Stomach smooth muscle (tissue), 2 donors: ENCODE measurements around the gene LTB.

Source experiments
- H3K27ac ChIP-seq: one replicate; pipeline ENCODE4 v1.7.0; 2013; ENCODE audit warnings: mild to moderate bottlenecking, low read length, inconsistent platforms
- H3K27me3 ChIP-seq, 2 donors: one replicate each; pipeline ENCODE4 v1.7.0; 2013; ENCODE audit warnings: low read length in 2 of 2; ENCODE audit not compliant: insufficient read depth in 2 of 2, control insufficient read depth in 1 of 2
- H3K36me3 ChIP-seq, 2 donors: one replicate each; pipeline ENCODE4 v1.7.0; 2013; ENCODE audit warnings: low read length in 2 of 2; ENCODE audit not compliant: control insufficient read depth in 2 of 2, insufficient read depth in 2 of 2
- H3K4me1 ChIP-seq: one replicate; pipeline ENCODE4 v1.7.0; 2013; ENCODE audit warnings: low read length; ENCODE audit not compliant: control insufficient read depth, insufficient read depth
- H3K4me3 ChIP-seq, 2 donors: one replicate each; pipeline ENCODE4 v1.7.0; 2013; ENCODE audit warnings: low read length in 2 of 2
- H3K9ac ChIP-seq, 2 donors: one replicate each; pipeline ENCODE4 v1.7.0; 2013; ENCODE audit warnings: low read length in 2 of 2, mild to moderate bottlenecking in 1 of 2
- H3K9me3 ChIP-seq, 2 donors: one replicate each; pipeline ENCODE4 v1.7.0; 2013; ENCODE audit warnings: low read length in 2 of 2; ENCODE audit not compliant: control insufficient read depth in 2 of 2
- donor health status: healthy.
- donor health status: Pancreatic carcinoma.

LTB gene

GRCh38 chr6:31545291-31545690 lies 36.9 kb downstream of the LTB start:
- Histone ChIP-seq H3K27ac (no peak overlapping the region), H3K36me3 (peaks cover under 1 to 3% of the 10 kb centered on the region in 2 donors), H3K4me1 (peaks cover 35% of the 10 kb centered on the region), H3K27me3 (no peaks in the 10 kb centered on the region), H3K9ac (no peak overlapping the region), H3K4me3 (no peak overlapping the region), H3K9me3 (no peaks in the 10 kb centered on the region)

DNA sequence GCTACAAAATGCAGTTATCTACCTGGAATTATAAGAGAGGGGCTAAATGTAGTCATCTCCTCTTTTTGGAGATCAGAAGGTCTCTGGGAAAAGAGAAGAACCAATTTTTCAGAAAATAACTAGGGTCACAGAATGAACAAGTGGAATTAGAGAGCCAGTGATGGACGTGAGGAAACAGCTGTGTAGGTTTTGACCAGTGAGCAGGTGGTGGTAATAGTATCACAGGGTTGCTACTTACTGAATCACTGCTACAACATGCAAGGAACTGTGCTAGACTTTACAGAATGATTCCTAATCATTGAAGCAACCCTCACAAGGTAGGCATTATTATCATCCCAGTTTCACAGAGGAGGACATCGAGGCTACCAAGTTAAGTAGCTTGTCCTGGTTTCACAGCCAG lies 37.5 kb downstream of the LTB start:
- Histone ChIP-seq H3K27me3 (no peaks in the 10 kb centered on the region), H3K9me3 (no peaks in the 10 kb centered on the region), H3K4me1 (peaks cover 41% of the 10 kb centered on the region), H3K36me3 (peaks cover 3 to 6% of the 10 kb centered on the region in 2 donors), H3K9ac (no peak overlapping the region), H3K27ac (no peak overlapping the region), H3K4me3 (no peak overlapping the region)

GRCh38 chr6:31543639-31544038 lies 38.6 kb downstream of the LTB start:
- peaks cover 11 to 12% of the 10 kb centered on the region in 2 donors for H3K36me3 ChIP-seq
- H3K4me3 ChIP-seq: no peak overlapping the region
- no peaks in the 10 kb centered on the region for H3K9me3 ChIP-seq
- no peak overlapping the region for H3K9ac ChIP-seq
- no peak overlapping the region for H3K27ac ChIP-seq
- peaks cover 52% of the 10 kb centered on the region for H3K4me1 ChIP-seq
- H3K27me3 ChIP-seq: no peaks in the 10 kb centered on the region

DNA sequence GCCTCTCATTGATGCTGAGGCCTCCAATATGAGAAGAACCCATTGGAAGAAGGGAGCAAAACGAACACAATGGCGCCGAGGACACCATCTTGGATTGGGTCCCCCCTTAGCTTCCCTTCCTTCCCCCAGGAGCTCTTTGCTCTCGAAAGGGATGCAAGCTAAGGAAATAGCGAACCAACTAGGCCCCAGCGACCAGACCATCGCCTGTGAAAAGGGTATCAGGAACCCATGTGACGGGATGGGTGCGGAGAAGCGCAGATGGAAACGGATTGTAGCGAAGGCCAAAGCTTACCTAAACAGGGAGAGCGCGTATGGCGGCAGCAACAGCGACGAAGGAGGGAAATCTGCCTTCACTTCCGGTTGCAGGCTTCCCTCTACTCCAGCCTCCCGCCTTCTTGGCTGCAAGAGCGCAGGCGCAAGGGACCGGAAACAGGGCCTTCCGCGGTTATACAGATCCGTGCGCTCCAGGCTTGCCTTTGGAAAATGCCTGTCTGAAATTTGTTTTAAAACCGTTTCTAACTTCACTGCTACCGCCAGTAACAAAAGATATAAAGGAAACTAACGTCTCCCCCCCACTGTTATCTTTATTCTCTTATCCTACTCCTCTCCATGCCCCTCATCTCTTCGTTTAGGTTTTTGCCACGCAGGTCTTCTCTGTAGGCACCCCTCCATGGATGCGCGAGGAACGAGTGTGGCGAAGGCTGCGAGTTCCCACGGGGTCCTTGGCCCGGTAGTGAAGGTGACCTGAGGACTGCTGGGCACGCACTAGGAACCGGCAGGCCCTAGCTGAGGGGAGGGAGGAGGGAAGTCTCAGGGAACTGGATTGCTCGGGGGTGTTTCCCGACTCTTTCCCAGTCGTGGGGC lies 40.3 kb downstream of the LTB start, which contains the start of gene DDX39B:
Gene DDX39B, minus strand, starts transcription at position 346 of the 864 bp plus-strand sequence. CDS start 1,471 bp downstream, outside the sequence.
- H3K36me3 ChIP-seq: peaks cover 17 to 20% of the 10 kb centered on the region in 2 donors
- H3K27ac ChIP-seq: peak within 1 kb of the TSS; percentile 99
- peak within 1 kb of the TSS; percentile 95 to 100 for H3K4me3 ChIP-seq
- H3K4me1 ChIP-seq: peaks cover 50% of the 10 kb centered on the region
- H3K9me3 ChIP-seq: no peaks in the 10 kb centered on the region
- peak within 1 kb of the TSS; percentile 97 to 98 for H3K9ac ChIP-seq
- H3K27me3 ChIP-seq: no peaks in the 10 kb centered on the region

DNA sequence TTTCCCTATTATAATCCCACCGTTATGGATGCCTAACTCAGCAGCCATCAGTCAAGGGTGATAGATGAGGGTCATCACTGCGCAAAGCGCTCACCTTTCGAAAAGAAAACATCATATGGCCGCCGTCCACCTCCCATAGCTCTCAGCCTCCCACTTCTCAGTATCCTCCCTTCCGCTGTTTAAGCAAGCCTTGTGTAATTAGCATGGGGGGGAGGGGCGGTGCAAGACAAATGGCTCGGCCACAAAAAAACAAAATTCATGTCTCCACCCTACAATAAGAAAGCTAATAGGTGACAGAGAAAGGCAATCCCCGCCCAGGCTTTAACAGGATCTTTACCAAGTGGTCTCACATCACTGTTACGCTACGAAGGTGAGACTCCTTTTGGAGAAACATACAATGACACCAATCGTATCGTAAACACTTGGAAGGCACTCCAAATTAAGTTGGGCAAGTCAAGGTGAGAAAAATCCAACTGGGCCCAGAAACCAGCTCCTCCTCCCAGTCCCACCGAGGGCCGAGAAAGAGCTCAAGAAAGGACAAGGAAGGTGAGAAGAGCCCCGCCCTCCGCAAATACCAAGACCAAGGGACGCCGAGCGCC lies 41.1 kb downstream of the LTB start:
- Histone ChIP-seq H3K36me3 (peaks cover 23 to 25% of the 10 kb centered on the region in 2 donors), H3K27me3 (no peaks in the 10 kb centered on the region), H3K4me1 (peaks cover 43% of the 10 kb centered on the region), H3K27ac (peak overlapping the region; percentile 99), H3K9ac (peak overlapping the region; percentile 97 to 98), H3K9me3 (no peaks in the 10 kb centered on the region), H3K4me3 (peak overlapping the region; percentile 95 to 100)

DNA sequence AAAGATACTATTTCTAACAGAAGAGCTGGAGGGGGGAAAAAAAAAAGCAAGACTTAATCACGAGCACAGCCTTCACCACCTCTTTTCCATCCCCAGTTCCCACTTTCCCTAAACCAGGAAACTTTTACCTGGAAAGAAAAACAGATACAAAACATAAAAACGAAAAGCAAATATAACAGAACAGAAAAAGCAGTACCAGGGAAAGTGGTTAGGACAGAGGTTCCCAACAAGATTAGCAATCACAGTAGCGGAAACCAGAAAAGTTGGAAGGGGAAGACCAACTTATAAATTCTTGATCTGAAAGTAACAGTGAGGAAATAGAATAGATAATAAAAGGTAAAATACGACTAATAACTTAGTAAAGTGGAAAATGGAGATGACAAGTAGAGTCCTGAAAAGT lies 41.6 kb downstream of the LTB start:
- Histone ChIP-seq H3K9ac (peak overlapping the region; percentile 97 to 98), H3K27me3 (no peaks in the 10 kb centered on the region), H3K9me3 (no peaks in the 10 kb centered on the region), H3K4me3 (peak overlapping the region; percentile 95 to 100), H3K4me1 (peaks cover 39% of the 10 kb centered on the region), H3K27ac (peak overlapping the region; percentile 99), H3K36me3 (peaks cover 28 to 30% of the 10 kb centered on the region in 2 donors)

- Histone ChIP-seq H3K9ac (peak overlapping the region; percentile 30 to 98), H3K4me3 (no peak overlapping the region), H3K4me1 (peaks cover 39% of the 10 kb centered on the region), H3K36me3 (peaks cover 44 to 47% of the 10 kb centered on the region in 2 donors), H3K27ac (no peak overlapping the region), H3K9me3 (no peaks in the 10 kb centered on the region), H3K27me3 (no peaks in the 10 kb centered on the region)
Observed at GRCh38 chr6:31538805-31539400, 43.3 kb downstream of the LTB start.

GRCh38 chr6:31535538-31536324 lies 46.5 kb downstream of the LTB start:
- Histone ChIP-seq H3K9ac (no peak overlapping the region), H3K9me3 (no peaks in the 10 kb centered on the region), H3K27ac (no peak overlapping the region), H3K4me1 (peaks cover 28% of the 10 kb centered on the region), H3K4me3 (no peak overlapping the region), H3K36me3 (peaks cover 65 to 73% of the 10 kb centered on the region in 2 donors), H3K27me3 (no peaks in the 10 kb centered on the region)

GRCh38 chr6:31534521-31535040 lies 47.6 kb downstream of the LTB start:
- Histone ChIP-seq H3K4me1 (peaks cover 16% of the 10 kb centered on the region), H3K4me3 (no peak overlapping the region), H3K36me3 (peaks cover 70 to 82% of the 10 kb centered on the region in 2 donors), H3K9ac (no peak overlapping the region), H3K27ac (no peak overlapping the region), H3K27me3 (no peaks in the 10 kb centered on the region), H3K9me3 (no peaks in the 10 kb centered on the region)

- H3K9me3 ChIP-seq: no peaks in the 10 kb centered on the region
- H3K4me1 ChIP-seq: peaks cover 10% of the 10 kb centered on the region
- H3K36me3 ChIP-seq: peaks cover 66 to 78% of the 10 kb centered on the region in 2 donors
- no peaks in the 10 kb centered on the region for H3K27me3 ChIP-seq
- no peak overlapping the region for H3K27ac ChIP-seq
- H3K9ac ChIP-seq: no peak overlapping the region
- no peak overlapping the region for H3K4me3 ChIP-seq
Observed at GRCh38 chr6:31534011-31534410, 48.2 kb downstream of the LTB start.
